Endothelial cell of umbilical vein (primary cell): Measurements from ENCODE around the gene DMPK.

Experiments used
- EZH2 ChIP-seq: IDR thresholded peaks from 2 replicates; pipeline ENCODE4 v1.6.1; 2012; ENCODE audit warnings: borderline replicate concordance, low read depth, mild to moderate bottlenecking, moderate library complexity, low read length, inconsistent platforms; ENCODE audit not compliant: severe bottlenecking
- MYC ChIP-seq: IDR thresholded peaks from one replicate; pipeline ENCODE4 v1.6.1; 2011; ENCODE audit warnings: mild to moderate bottlenecking, low read depth, low read length
- POLR2A ChIP-seq: IDR thresholded peaks from 2 replicates; pipeline ENCODE4 v1.6.1; 2012; ENCODE audit warnings: low read depth, mild to moderate bottlenecking, control low read depth, low read length
- TF ChIP-seq, protein P1 (sequence below), 2 donors: IDR thresholded peaks; 1 replicate in 1 of 2; 2 replicates in 1 of 2; pipeline ENCODE4 v1.5.1; 2011; ENCODE audit warnings: low read length in 2 of 2, mild to moderate bottlenecking in 2 of 2, moderate library complexity in 2 of 2, control low read depth in 1 of 2, inconsistent platforms in 1 of 2, low read depth in 1 of 2; ENCODE audit not compliant: insufficient read depth in 1 of 2; ENCODE audit errors: extremely low read depth in 1 of 2

GRCh38 chr19:45814166-45814780 lies 32.0 kb upstream of the DMPK start:
- TF ChIP-seq POLR2A, result no peak
- TF ChIP-seq, protein P1, sequence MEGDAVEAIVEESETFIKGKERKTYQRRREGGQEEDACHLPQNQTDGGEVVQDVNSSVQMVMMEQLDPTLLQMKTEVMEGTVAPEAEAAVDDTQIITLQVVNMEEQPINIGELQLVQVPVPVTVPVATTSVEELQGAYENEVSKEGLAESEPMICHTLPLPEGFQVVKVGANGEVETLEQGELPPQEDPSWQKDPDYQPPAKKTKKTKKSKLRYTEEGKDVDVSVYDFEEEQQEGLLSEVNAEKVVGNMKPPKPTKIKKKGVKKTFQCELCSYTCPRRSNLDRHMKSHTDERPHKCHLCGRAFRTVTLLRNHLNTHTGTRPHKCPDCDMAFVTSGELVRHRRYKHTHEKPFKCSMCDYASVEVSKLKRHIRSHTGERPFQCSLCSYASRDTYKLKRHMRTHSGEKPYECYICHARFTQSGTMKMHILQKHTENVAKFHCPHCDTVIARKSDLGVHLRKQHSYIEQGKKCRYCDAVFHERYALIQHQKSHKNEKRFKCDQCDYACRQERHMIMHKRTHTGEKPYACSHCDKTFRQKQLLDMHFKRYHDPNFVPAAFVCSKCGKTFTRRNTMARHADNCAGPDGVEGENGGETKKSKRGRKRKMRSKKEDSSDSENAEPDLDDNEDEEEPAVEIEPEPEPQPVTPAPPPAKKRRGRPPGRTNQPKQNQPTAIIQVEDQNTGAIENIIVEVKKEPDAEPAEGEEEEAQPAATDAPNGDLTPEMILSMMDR (IDR thresholded peaks at IDR 0.05; ENCODE audit: extremely low read depth in 1 of 2, insufficient read depth in 1 of 2, low read depth in 1 of 2, low read length in 2 of 2), result no peak
- TF ChIP-seq EZH2, result no peak
- no peak for TF ChIP-seq MYC
